HG03521 (cell line): ENCODE results near the gene GTSE1.
"Not testable (repeated sequence)": the region's sequence is repeated elsewhere in the genome, so short reads cannot be mapped to it uniquely, and the experiment has no call there.

Experiments used
- ATAC-seq: cut with Tn5 transposase; IDR thresholded peaks from one replicate; pipeline ENCODE4 v1.9.1; 2021; ENCODE audit warnings: mild to moderate bottlenecking, moderate library complexity; ENCODE audit not compliant: unreplicated experiment

Gene GTSE1

DNA sequence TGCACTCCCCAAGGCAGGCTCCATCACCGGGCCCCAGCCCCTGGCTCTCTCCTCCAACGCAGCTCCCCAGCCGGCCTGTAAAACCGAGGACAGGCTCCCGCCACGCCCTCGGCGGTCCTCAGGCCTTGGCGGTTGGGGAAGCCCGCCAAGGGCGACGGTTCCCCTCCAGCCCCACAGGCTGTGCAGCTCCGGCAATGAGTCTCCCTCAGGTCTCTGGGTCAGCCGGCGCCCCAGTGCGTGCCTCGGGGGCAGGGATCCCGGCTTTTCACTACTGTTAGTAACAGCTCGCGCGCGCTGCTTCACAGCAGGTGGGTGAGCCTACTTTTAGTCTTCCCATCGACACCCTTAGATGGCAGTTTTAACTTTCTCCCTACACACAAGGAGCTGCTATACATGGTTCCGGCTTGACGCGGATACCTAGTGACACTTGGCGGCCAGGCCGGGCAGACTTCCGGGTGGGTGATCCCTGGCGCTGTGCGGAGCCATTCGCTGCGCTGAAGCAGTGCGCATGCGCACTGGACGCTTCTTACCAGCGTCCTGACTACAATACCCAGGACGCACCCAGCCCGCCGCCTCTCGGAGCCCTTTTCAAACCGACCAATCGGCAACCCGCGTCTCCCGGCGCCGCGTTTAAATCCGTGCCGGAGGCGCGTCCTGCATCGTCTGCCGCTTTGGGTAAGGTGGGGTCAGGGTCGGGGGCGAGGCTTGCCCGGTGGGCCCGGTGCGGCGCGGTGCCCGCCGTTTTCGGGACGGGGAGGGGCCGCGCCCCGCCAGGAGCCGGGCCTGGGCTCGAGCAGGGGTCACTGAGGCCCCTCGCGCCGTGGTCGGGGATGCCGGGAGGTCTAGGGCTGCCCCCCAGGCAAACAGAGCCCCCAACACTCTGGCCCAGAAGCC, at the start of gene GTSE1:
Gene GTSE1 (plus strand): TSS at position 614 of the 894 bp plus-strand sequence. CDS start 531 bp downstream, outside the sequence.
- peak; percentile 91 for ATAC-seq

GRCh38 chr22:46247443-46247975, 49.2 kb upstream of the GTSE1 start:
- no peak for ATAC-seq

- ATAC-seq, result peak; percentile 80
Measured at GRCh38 chr22:46250035-46250782, 46.5 kb upstream of the GTSE1 start, which contains the start of gene CDPF1. Gene CDPF1 (minus strand): TSS chr22:46250293. CDS start chr22:46248284, 2,009 bp downstream.

GRCh38 chr22:46250783-46251125, 45.9 kb upstream of the GTSE1 start:
- ATAC-seq, result peak; percentile 14

DNA sequence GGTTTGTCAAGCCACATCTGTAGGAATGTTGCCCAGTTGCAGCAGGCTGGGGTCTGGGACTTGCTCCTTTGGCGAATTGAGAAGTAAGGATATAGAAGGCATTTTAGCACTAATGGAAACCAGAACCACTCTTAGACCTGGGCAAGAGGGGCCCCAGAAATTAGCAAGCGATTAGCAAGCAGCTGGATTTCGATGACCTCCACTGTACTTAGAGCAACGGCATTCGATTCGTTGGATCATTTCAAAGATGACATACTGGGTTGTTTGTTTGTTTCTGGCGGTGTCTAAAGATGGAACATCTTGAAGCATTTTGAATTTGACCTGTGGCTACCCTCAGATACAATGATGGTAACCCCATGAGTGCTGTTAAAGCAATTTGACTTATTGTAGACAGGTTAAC, 45.4 kb upstream of the GTSE1 start:
- no peak for ATAC-seq

DNA sequence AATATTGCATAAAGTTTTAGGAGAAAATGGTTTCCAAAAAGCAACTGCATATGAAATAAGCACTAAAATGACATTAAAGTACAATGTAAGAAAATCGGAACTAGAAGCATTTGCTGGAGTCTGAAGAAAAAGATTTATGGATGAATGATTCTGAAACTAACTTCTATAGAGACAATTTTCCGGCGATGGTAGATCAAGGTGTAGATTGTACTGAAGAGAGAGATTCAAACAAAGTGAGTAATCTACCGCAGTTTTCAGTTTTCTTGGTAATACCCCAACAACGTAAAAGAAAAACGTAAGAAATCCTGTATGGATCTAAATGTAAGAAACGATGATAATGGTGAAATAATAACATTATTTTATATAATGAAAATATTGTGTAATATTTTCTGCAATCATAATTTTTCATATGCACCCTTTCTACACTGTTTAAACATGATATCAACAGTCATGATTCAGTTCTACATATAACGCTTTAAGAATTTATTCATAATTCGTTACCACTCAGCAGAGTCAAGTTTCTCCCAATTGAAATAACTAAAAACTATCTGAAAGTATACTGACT, 44.8 kb upstream of the GTSE1 start:
- no peak for ATAC-seq

DNA sequence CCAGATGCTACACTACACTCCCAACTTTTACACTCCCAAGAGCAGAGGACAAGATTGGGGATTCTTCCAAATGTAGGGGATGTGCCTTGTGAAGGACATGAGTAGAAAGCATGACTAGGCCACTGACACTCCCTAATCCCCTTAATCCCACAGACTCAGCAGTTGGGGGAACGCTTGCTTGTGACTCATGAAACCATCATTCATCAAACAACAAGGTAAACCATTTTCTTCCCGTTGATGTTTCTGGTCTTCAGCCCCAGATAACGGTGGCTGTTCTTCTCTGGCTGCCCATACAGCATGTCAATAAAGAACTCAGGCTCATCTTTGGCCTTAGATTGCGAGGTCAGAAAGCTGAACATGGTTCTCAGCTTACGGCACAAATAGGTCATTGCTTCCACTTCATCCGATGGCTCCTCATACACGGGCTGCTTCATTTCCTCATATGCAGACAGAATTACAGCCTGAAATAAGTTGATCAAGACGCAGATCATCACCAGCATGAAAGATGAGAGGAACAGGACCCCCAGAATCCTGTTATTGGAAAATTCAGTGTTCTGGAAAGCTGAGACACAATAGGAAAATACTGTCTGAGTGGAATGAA, 40.2 kb upstream of the GTSE1 start:
- ATAC-seq, result no peak

GRCh38 chr22:46259374-46259773, 37.3 kb upstream of the GTSE1 start:
- no peak for ATAC-seq

GRCh38 chr22:46260038-46260437, 36.6 kb upstream of the GTSE1 start:
- ATAC-seq, result no peak

DNA sequence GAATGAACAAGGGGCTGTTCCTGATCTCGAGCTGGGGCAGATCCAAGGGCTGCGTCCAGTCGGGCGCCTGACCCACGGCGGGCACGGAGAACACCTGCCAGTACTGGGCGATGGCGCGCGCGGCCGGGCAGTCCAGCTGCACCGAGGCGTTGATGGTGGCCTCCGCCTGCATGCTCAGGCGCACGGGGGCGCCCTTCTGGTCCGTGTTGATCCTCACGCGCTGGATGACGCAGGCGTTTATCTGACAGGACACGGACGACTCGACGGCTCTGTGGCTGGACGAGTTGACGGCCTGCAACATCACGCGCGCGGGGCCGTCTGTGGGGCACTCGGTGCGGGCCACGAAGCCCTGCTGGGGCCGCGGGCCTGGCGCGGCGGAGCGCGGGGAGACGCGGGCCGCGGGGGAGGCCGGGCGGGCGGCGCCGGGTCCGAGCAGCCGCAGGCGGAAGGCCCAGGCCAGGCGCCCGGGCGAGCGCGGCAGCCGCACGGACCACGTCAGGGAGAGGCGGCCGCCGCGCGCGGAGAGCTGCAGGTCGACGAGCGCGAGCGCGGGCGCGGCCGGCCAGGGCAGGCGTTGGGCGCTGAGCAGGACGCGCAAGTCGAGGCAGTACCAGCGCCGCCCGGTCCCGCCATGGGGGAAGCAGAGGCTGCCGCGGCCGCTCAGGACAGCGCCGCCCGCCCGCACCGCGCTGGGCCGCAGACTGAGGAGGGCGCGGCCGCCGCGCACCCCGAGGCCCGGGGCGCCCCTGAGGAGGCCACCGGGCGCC, 34.0 kb upstream of the GTSE1 start:
- no peak for ATAC-seq

DNA sequence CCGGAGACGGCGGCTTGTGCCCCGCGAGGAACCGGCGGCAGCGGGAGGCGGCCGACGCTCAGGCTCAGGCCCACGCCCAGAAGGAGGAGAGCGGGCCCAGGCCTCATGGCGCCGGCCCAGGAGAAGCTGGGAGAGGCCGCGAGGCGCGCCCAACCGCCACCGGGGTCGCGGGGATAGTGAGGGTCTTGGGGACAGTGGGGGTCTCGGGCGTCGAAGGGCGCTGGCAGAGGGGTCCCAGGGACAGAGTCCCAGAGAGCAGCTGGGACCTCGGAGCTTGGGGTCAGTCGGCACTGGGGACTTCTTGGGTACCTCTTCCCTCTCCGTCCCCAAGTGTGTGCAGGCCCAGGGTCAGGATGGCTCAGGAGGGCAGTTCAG, 33.5 kb upstream of the GTSE1 start, which contains the start of gene PKDREJ:
Gene PKDREJ (minus strand): TSS at position 128 of the 375 bp plus-strand sequence. CDS start 21 bp downstream, at position 107.
- ATAC-seq, result no peak

DNA sequence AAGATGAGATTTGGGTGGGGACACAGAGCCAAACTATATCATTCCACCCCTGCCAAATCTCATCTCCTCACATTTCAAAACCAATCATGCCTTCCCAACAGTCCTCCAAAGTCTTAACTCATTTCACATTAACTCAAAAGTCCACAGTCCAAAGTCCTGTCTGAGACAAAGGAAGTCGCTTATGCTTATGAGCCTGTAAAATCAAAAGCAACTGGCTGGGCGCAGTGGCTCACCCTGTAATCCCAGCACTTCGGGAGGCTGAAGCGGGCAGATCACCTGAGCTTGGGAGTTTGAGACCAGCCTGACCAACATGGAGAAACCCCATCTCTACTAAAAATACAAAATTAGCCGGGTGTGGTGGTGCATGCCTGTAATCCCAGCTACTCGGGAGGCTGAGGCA, 32.1 kb upstream of the GTSE1 start:
- ATAC-seq, result not testable (repeated sequence)

DNA sequence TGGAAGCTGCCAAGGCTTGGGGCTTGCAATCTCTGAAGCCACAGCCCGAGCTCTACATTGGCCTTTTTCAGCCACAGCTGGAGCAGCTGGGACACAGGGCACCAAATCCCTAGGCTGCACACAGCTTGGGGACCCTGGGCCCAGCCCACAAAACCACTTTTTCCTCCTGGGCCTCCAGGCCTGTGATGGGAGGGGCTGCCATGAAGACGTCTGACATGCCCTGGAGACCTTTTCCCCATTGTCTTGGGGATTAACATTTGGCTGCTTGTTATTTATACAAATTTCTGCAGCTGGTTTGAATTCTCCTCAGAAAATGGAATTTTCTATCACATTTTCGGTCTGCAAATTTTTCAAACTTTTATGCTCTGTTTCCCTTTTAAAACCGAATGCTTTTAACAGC, 31.0 kb upstream of the GTSE1 start:
- ATAC-seq, result not testable (repeated sequence)

DNA sequence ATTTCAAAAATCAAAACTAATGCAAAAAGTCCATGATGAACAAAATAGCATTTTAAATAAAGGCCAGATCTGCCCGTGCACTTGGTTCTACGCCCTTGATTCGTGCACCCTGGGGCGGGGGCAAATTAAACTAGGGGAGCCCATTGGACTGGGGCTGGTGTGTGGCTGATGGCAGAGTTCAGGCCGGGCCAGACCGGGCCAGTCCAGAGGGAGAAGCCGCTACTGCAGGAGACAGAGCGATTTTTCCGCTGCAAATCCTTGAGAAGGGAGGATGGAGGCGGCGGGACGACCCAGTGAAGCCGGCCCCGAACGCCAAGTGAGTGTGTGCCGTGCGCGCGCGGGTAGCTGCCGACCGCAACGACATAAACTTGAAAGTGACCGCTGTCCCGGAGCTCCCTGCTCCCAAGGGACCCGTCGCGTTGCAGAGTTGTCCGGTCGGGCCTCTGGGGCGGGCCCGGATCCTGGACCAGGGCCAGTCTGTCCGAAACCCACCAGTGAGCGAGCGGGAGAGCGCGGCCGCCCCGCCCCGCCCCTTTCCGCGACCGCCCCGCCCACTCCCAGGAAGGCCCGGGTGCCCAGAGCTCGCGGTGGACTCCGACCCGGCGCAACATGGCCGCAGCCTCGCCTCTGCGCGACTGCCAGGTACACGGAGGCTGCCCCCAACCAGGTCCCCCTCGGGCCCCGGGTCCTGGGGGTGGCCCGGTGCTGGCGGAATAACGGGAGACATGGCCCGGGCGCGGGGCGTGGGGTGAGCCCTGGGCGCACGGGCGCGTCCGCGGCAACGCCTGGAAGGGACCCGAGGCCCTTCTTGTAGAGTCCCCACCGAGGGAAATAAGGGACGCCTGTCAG, 29.0 kb upstream of the GTSE1 start, which contains the start of gene TTC38:
Gene TTC38 (plus strand): TSS at position 578 of the 849 bp plus-strand sequence. CDS start 32 bp downstream, at position 610.
- ATAC-seq, result peak; percentile 74

DNA sequence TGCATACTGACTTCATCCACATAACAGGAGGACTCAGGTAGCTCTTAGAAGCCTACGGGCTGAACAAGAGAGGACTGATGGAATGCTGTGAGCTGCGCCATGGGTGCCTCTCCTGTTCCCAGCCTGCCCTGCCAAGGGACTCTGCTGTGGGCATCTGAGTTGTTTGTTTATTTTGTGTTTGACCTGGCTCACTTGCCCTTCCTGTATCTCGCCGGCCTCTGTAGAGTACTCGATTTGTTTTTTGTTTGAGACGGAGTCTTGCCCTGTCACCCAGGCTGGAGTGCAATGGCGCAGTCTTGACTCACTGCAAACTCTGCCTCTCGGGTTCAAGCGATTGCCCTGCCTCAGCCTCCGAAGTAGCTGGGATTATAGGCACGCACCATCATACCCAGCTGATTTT, 27.1 kb upstream of the GTSE1 start:
- ATAC-seq, result no peak

DNA sequence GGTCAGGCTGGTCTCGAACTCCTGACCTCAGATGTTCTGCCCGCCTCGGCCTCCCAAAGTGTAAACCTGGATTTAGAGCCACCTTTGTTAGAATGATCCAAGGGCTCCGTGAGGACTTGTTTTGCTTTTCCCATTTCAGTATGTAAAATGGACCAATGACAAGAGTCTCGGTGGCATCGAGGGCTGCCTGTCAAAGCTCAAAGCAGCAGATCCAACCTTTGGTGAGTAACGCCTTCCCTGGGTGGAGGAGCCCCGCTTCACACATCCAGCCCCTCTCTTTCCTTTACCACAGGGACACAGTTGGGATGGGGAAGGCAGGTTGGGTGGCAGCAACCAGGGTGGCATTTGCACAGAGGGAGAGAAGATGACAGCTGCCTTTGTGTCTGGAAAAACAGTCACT, 24.5 kb upstream of the GTSE1 start:
- no peak for ATAC-seq

DNA sequence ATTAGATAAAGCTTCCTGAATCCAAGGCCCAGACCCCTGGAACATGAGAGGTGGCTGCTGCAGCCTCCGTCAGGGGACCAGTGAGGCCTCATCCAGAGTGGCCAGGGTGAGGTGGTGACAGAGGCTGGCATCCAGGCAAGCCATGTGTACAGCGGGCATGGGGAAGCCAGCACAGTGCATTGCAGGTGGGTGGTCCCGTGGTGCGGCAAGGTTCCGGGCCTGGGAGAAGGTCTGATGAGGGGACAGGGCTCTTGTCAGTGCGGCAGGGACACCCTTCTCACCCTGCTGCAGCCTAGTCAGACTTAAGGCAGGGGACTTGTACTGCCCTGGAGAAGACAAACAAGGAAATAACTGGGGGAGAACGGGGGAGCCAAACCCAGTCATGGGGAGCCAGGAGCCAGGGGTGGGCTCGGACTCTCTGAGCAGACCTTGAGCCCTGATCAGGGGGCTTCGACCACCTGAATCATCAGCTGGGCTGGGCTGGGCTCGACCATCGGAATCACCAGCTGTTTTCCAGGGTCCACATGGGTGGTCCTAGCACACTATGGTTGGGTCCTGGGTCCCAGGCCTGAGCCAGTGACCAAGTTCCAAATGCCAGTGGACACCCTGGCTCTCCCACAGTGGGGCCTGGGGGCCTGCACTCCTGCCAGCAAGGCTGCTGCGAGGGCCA, 23.8 kb upstream of the GTSE1 start:
- no peak for ATAC-seq

DNA sequence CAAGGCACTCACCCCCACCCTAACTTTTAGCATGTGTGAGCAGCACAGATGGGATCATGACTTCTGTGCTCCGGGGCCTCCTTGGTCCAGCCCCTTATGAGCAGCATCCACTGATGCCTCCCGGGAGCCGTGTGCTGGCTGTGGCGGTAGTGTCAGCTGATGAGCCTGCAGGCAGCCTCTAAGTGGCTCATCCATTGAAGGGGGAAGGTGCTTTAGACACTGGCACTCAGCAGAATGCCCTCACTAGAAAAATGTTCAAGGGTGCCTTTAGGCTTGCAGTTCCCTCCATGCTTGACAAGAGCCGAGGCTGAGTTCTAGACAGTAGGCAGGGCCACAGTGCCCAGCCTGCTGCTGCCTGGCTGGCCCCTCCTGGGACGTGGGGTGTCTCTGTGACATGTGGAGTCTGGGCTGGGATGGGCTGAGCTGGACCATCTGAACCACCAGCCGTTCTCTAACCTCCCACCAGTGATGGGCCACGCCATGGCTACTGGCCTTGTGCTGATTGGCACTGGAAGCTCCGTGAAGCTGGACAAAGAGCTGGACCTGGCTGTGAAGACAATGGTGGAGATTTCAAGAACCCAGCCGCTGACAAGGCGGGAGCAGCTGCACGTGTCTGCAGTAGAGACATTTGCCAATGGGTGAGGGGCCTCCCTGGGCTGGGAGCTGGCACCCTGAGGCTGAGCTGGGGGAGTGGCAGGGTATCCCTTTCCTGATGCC, 23.1 kb upstream of the GTSE1 start:
- no peak for ATAC-seq
